GM13976 (cell line): ENCODE measurements around the gene PICALM.
"Not testable (repeated sequence)": the region's sequence is repeated elsewhere in the genome, so short reads cannot be mapped to it uniquely, and the experiment has no call there.

Experiments used
- DNase-seq: peaks from one replicate; pipeline ENCODE4 v3.0.0; 2012; ENCODE audit warnings: low spot score
- CTCF ChIP-seq: IDR thresholded peaks from 2 replicates; pipeline ENCODE4 v1.5.1; 2012; ENCODE audit warnings: borderline replicate concordance, mild to moderate bottlenecking; ENCODE audit not compliant: insufficient read depth; ENCODE audit errors: extremely low read depth, missing control alignments, control extremely low read depth
- in situ Hi-C: fragments of 300-500 bp; cut with MboI; formaldehyde crosslinking; loops from one replicate; pipeline ENCODE4 v1.12.0; 2022; ENCODE audit warnings: low sequenced_read_pairs, mixed read lengths, inconsistent platforms; ENCODE audit not compliant: unreplicated experiment

Gene PICALM

GRCh38 chr11:85955531-85955930 is 113.4 kb downstream of the PICALM start:
- in situ Hi-C loops: no loop called here
- no peak for DNase-seq
- no peak for TF ChIP-seq CTCF

DNA sequence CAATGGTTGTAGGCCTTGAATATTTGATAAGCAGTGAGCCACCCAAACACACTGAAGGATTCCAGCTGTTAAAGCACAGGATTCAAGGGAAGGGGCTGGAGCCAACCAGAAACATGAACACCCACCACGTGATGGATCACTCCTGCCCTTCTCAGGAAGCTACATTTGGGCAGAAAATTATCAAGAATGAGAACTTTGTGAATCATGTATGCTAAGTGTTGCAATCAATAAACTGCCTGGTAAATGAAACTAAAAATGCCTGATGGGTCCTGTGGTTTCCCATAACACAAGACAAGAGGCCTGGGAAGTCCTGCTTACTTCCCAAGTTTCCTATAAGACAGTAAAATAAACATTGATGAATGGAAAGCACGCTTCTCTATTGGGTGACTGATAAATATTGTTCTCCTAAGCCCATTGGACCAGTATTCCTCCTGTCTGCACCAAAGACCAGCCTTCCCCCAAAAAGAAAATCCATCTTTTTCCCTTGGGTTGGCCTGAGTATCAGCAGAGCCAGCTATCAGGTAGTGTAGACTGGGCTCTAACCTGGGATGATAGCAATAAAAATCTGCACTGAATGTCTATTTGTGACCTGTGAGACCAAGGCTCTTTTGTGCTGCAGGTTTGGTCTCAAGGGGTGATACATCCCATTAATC is 115.3 kb downstream of the PICALM start:
- TF ChIP-seq CTCF: no peak
- DNase-seq: no peak
- in situ Hi-C loops: no loop called here

GRCh38 chr11:85952108-85952485 is 116.8 kb downstream of the PICALM start:
- in situ Hi-C loops, DNase-seq: not testable (repeated sequence)

DNA sequence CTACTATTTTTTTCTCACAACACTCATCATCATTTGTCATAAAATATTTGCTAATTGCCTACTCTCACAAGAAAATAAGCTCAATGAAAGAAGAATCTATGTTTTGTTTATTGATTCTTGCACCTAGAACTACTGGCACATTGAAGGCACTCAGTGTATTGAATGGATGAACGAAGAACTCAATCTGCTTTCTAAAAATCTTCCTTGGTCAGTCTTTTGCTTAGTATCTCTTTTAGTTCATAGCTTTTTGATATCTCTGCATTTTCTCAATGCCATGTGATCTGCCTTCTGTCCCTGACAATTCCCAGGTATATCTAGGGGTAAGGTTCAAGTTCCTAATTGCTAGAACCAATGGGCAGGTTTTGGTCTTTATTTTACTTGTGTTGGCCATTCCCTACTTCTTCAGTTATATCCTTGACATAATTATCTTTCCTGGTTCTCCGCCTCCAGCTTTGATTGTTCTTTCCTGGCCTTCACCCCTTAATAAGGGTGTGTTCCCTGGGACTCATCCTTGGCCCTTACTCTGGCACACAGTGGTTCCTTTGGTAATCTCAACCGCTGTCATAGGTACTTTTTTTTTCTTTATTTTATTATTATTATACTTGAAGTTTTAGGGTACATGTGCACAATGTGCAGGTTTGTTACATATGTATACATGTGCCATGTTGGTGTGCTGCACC is 117.3 kb downstream of the PICALM start:
- in situ Hi-C loops: no loop called here
- no peak for DNase-seq
- no peak for TF ChIP-seq CTCF

DNA sequence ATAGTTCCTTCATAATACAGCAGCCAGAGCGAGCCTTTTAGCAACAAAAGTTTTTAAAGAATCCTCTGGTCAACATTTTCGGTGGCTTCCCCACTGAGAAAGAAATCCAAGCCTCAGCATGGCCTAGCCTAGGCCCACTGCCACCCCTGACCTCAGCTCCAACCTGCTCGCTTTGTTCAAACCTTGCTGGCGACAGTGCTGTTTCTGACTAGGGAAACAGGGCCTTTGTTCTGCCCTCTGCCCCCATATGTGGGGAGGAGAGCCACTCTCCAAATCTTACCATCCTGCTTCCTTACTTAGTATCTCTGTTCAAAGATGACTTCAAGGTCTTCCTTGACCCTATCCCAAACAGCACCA is 117.9 kb downstream of the PICALM start:
- no peak for DNase-seq
- no peak for TF ChIP-seq CTCF
- in situ Hi-C loops: no loop called here

DNA sequence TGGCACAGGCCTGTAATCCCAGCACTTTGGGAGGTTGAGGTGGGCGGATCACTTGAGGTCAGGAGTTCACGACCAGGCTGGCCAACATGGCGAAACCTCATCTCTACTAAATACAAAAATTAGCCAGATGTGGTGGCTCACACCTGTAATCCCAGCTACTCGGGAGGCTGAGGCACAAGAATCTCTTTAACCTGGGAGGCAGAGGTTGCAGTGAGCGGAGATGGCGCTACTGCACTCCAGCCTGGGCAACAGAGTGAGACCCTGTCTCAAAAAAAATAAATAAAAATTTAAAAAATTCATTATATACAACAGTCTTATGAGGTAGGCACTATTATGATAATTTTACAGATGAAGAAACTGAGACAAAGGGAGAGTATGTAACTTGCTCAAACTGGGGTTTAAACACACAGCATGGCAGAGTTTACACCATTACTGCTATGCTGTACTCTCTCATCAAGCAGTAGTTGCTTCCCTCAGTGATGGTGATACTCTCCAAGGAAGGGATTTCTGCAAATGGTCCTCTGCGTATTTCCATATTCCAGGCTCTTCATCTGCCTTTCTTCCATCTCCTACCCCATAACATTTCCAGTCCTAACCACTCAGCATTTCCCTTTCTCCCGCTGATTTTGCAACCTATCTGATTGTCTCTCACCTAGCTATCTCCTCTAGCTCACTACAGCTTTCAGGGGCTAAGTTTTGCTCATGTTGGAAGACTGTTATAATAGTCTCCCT is 118.4 kb downstream of the PICALM start:
- in situ Hi-C loops: no loop called here
- TF ChIP-seq CTCF: no peak

GRCh38 chr11:85949798-85950197 is 119.1 kb downstream of the PICALM start:
- in situ Hi-C loops: no loop called here
- TF ChIP-seq CTCF: no peak

More for the DNA sequence above, 118.4 kb downstream of the PICALM start:
- DNase-seq: no peak

More at GRCh38 chr11:85949798-85950197, 119.1 kb downstream of the PICALM start:
- DNase-seq: no peak
